IMR-90 (cell line): Measurements from ENCODE around the gene GLG1. TPM values are rescaled to one million over a fixed set of nuclear protein-coding genes. Genes with fewer than 3 reads are reported as not detected.

Source experiments
- ATAC-seq: fragments of 200-7000 bp; cut with Tn5 transposase; 2 replicates; pipeline ENCODE4 v1.9.1; 2020; ENCODE audit warnings: low read depth, mild to moderate bottlenecking, moderate library complexity
- BruUV-seq: library from RNA; stranded (reverse); fragments of 400-500 nt; replicated peaks from 2 replicates; lab custom pipeline; 2021; lab: Mats Ljungman, UMichigan
- CTCF ChIA-PET: fragments of 300-600 bp; formaldehyde crosslinking; extraction: SDS; loops from one replicate; lab custom pipeline; 2021; ENCODE audit warnings: antibody characterized with exemption; lab: Yijun Ruan, JAX
- POLR2A ChIA-PET: fragments of 300-600 bp; sonication (Branson Sonifier 250); formaldehyde crosslinking; loops from one replicate; lab custom pipeline; 2022; ENCODE audit warnings: antibody characterized with exemption; ENCODE audit not compliant: unreplicated experiment; lab: Charles Lee
- DNase-seq: peaks from one replicate; pipeline ENCODE4 v3.0.0; 2013
- H2AFZ ChIP-seq: replicated peaks from 2 replicates; pipeline ENCODE3; 2013; ENCODE audit warnings: low read length, mild to moderate bottlenecking; ENCODE audit not compliant: poor library complexity
- H2AK5ac ChIP-seq: 2 replicates; pipeline ENCODE4 v1.6.1; 2013; ENCODE audit warnings: low read depth, low read length, inconsistent platforms
- H2AK9ac ChIP-seq: replicated peaks from 2 replicates; pipeline ENCODE3; 2013; ENCODE audit warnings: mild to moderate bottlenecking, low read depth, low read length, moderate library complexity; ENCODE audit not compliant: poor library complexity
- H2BK120ac ChIP-seq: 2 replicates; pipeline ENCODE4 v1.6.1; 2013; ENCODE audit warnings: low read depth, low read length, inconsistent platforms
- H2BK15ac ChIP-seq: 3 replicates; pipeline ENCODE4 v1.6.1; 2013; ENCODE audit warnings: low read depth, low read length, inconsistent platforms
- H2BK20ac ChIP-seq: 2 replicates; pipeline ENCODE4 v1.6.1; 2013; ENCODE audit warnings: low read depth, mild to moderate bottlenecking, inconsistent platforms, low read length, moderate library complexity
- H2BK5ac ChIP-seq: 2 replicates; pipeline ENCODE4 v1.6.1; 2013; ENCODE audit warnings: mild to moderate bottlenecking, low read depth, low read length, inconsistent platforms; ENCODE audit not compliant: poor library complexity, severe bottlenecking
- H3K14ac ChIP-seq: replicated peaks from 2 replicates; pipeline ENCODE4 v1.6.1; 2013; ENCODE audit warnings: low read depth, low read length, inconsistent platforms
- H3K18ac ChIP-seq: 2 replicates; pipeline ENCODE4 v1.6.1; 2013; ENCODE audit warnings: low read depth, low read length, control low read depth
- H3K23ac ChIP-seq: 2 replicates; pipeline ENCODE4 v1.6.1; 2013; ENCODE audit warnings: low read depth, low read length, inconsistent platforms
- H3K27ac ChIP-seq: 2 replicates; pipeline ENCODE4 v1.5.1; 2013; ENCODE audit warnings: mild to moderate bottlenecking, control low read depth, low read length; ENCODE audit not compliant: insufficient read depth
- H3K27me3 ChIP-seq: 2 replicates; pipeline ENCODE4 v1.6.1; 2013; ENCODE audit warnings: low read length; ENCODE audit not compliant: control insufficient read depth, insufficient read depth
- H3K36me3 ChIP-seq: 2 replicates; pipeline ENCODE4 v1.6.1; 2013; ENCODE audit warnings: low read length, mixed read lengths; ENCODE audit not compliant: control insufficient read depth, insufficient read depth
- H3K4ac ChIP-seq: 2 replicates; pipeline ENCODE4 v1.6.1; 2013; ENCODE audit warnings: low read depth, low read length, inconsistent platforms
- H3K4me1 ChIP-seq: 2 replicates; pipeline ENCODE4 v1.6.1; 2013; ENCODE audit warnings: low read length, mixed read lengths; ENCODE audit not compliant: control insufficient read depth, insufficient read depth
- H3K4me2 ChIP-seq: 2 replicates; pipeline ENCODE4 v1.6.1; 2013; ENCODE audit warnings: low read depth, mild to moderate bottlenecking, control low read depth, low read length, moderate library complexity
- H3K4me3 ChIP-seq: 2 replicates; pipeline ENCODE4 v1.5.1; 2013; ENCODE audit warnings: low read depth, mild to moderate bottlenecking, control low read depth, low read length, moderate library complexity; ENCODE audit not compliant: insufficient read depth
- H3K56ac ChIP-seq: 2 replicates; pipeline ENCODE4 v1.6.1; 2013; ENCODE audit warnings: low read length, inconsistent platforms; ENCODE audit not compliant: insufficient read depth; ENCODE audit errors: extremely low read depth
- H3K79me1 ChIP-seq, 2 experiments: 2 replicates each; pipeline ENCODE4 v1.6.1; 2013; ENCODE audit warnings: low read length in 2 of 2, inconsistent platforms in 1 of 2, low read depth in 1 of 2
- H3K9ac ChIP-seq: 2 replicates; pipeline ENCODE4 v1.6.1; 2013; ENCODE audit warnings: low read depth, low read length, control low read depth
- H3K9me1 ChIP-seq: 2 replicates; pipeline ENCODE4 v1.6.1; 2013; ENCODE audit warnings: low read length, inconsistent platforms; ENCODE audit not compliant: insufficient read depth
- H3K9me3 ChIP-seq: 2 replicates; pipeline ENCODE4 v1.6.1; 2013; ENCODE audit warnings: low read length; ENCODE audit not compliant: control insufficient read depth, insufficient read depth
- H4K20me1 ChIP-seq: 2 replicates; pipeline ENCODE4 v1.6.1; 2013; ENCODE audit warnings: low read length, inconsistent platforms; ENCODE audit not compliant: insufficient read depth
- H4K5ac ChIP-seq: 2 replicates; pipeline ENCODE4 v1.6.1; 2013; ENCODE audit warnings: mild to moderate bottlenecking, low read depth, low read length, control low read depth
- H4K8ac ChIP-seq, 2 experiments: 2 replicates each; pipeline ENCODE4 v1.6.1; 2013; ENCODE audit warnings: low read depth in 2 of 2, low read length in 2 of 2, control low read depth in 1 of 2, inconsistent platforms in 1 of 2
- H4K91ac ChIP-seq: 2 replicates; pipeline ENCODE4 v1.6.1; 2013; ENCODE audit warnings: low read depth, low read length, inconsistent platforms; ENCODE audit not compliant: insufficient read depth
- BHLHE40 ChIP-seq: fragments of 150-350 bp; IDR thresholded peaks from 2 replicates; pipeline ENCODE4 v1.6.1; 2016; ENCODE audit warnings: mild to moderate bottlenecking, low read depth, low read length
- CEBPB ChIP-seq: IDR thresholded peaks from 2 replicates; pipeline ENCODE4 v1.6.1; 2012; ENCODE audit warnings: low read depth, low read length, improper control_type of control experiment
- CHD1 ChIP-seq: IDR thresholded peaks from 2 replicates; pipeline ENCODE4 v1.6.1; 2012; ENCODE audit warnings: low read depth, low read length, improper control_type of control experiment
- CTCF ChIP-seq: conservative IDR thresholded peaks from 2 replicates; pipeline ENCODE4 v1.5.1; 2012; ENCODE audit warnings: mild to moderate bottlenecking, low read depth, low read length, improper control_type of control experiment
- ELK1 ChIP-seq: fragments of 150-350 bp; IDR thresholded peaks from 2 replicates; pipeline ENCODE4 v1.6.1; 2016; ENCODE audit warnings: low read depth, mild to moderate bottlenecking, low read length, moderate library complexity, borderline replicate concordance
- FOS ChIP-seq: fragments of 150-350 bp; IDR thresholded peaks from 2 replicates; pipeline ENCODE4 v1.6.1; 2016; ENCODE audit warnings: low read depth, low read length
- MAFK ChIP-seq: IDR thresholded peaks from 2 replicates; pipeline ENCODE4 v1.6.1; 2012; ENCODE audit warnings: low read depth, low read length, improper control_type of control experiment
- MAZ ChIP-seq: IDR thresholded peaks from 2 replicates; pipeline ENCODE4 v1.6.1; 2012; ENCODE audit warnings: low read depth, mild to moderate bottlenecking, low read length, improper control_type of control experiment, moderate library complexity, borderline replicate concordance
- MXI1 ChIP-seq: IDR thresholded peaks from 2 replicates; pipeline ENCODE4 v1.6.1; 2012; ENCODE audit warnings: low read depth, mild to moderate bottlenecking, low read length, moderate library complexity, borderline replicate concordance
- NFE2L2 ChIP-seq: fragments of 150-350 bp; IDR thresholded peaks from 2 replicates; pipeline ENCODE4 v1.6.1; 2016; ENCODE audit warnings: low read depth, mild to moderate bottlenecking, low read length
- POLR2A ChIP-seq: IDR thresholded peaks from 2 replicates; pipeline ENCODE4 v1.6.1; 2012; ENCODE audit warnings: mild to moderate bottlenecking, low read depth, low read length
- RAD21 ChIP-seq: IDR thresholded peaks from 2 replicates; pipeline ENCODE4 v1.6.1; 2012; ENCODE audit warnings: low read length, improper control_type of control experiment
- RFX5 ChIP-seq: IDR thresholded peaks from 2 replicates; pipeline ENCODE4 v1.8.0; 2012; ENCODE audit warnings: low read depth, mild to moderate bottlenecking, low read length, moderate library complexity
- SMC3 ChIP-seq: fragments of 150-350 bp; IDR thresholded peaks from 2 replicates; pipeline ENCODE4 v1.6.1; 2016; ENCODE audit warnings: low read depth, mild to moderate bottlenecking, antibody characterized with exemption, low read length, moderate library complexity
- USF2 ChIP-seq: fragments of 150-350 bp; IDR thresholded peaks from 2 replicates; pipeline ENCODE4 v1.6.1; 2017; ENCODE audit warnings: mild to moderate bottlenecking, antibody characterized with exemption, low read length, low read depth
- WGBS, 2 experiments: methylation state at CpG; one replicate each; pipeline versions ENCODE4 v1.1.5 to v1.1.7; 2013; ENCODE audit warnings: missing lambda C conversion rate in 2 of 2; ENCODE audit not compliant: insufficient read length in 1 of 2; ENCODE audit errors: extremely low coverage in 2 of 2; 5-methylcytosine and 5-hydroxymethylcytosine counted together
- dilution Hi-C: fragments of 300-500 bp; cut with HindIII; formaldehyde crosslinking; loops from one replicate; pipeline ENCODE4 v1.14.3; 2018; ENCODE audit warnings: low sequenced_read_pairs; ENCODE audit not compliant: unreplicated experiment
- in situ Hi-C: fragments of 300-500 bp; cut with MboI; formaldehyde crosslinking; loops from 3 replicates; pipeline ENCODE4 v1.14.3; 2019; ENCODE audit warnings: low sequenced_read_pairs, inconsistent platforms, mixed read lengths
- intact Hi-C: fragments of 100-400 bp; cut with micrococcal nuclease; formaldehyde crosslinking; loops from 2 replicates; pipeline ENCODE4 v1.10.0; 2022
- polyA plus RNA-seq, 3 experiments: library from polyadenylated mRNA; depleted of rRNA; stranded (reverse); fragments of >200 nt; gene quantifications; 2 replicates each; pipeline ENCODE4 v1.2.3, GENCODE V29; 2012; ENCODE audit warnings: low replicate concordance in 1 of 3
- total RNA-seq: library from RNA; depleted of rRNA; stranded (reverse); fragments of >200 nt; gene quantifications from 2 replicates; pipeline ENCODE4 v1.2.3, GENCODE V29; 2012

GLG1 gene
- total and polyA plus RNA-seq, 2 of the 4 experiments (the other 2 are of a cell fraction): 91.0 to 107 TPM

GRCh38 chr16:74617206-74617788, 10.4 kb upstream of the GLG1 start:
- Histone ChIP-seq H3K4ac (no peak overlapping the region), H3K9ac (no peak overlapping the region), H4K20me1 (no peaks in the 10 kb centered on the region), H2AK9ac (no peak overlapping the region), H4K91ac (no peak overlapping the region), H3K27me3 (no peaks in the 10 kb centered on the region), H2BK20ac (no peak overlapping the region), H3K4me1 (peaks cover 3% of the 10 kb centered on the region; the same call in 1 of the 2 replicates), H4K5ac (no peak overlapping the region), H2BK15ac (no peak overlapping the region), H2AK5ac (no peak overlapping the region), H3K23ac (no peak overlapping the region), H3K56ac (no peak overlapping the region), H3K36me3 (peaks cover 2% of the 10 kb centered on the region; the same call in 1 of the 2 replicates), H2BK120ac (no peak overlapping the region), H3K27ac (no peak overlapping the region), H3K4me3 (no peak overlapping the region), H3K9me3 (no peaks in the 10 kb centered on the region), H3K4me2 (no peak overlapping the region), H2AFZ (no peak overlapping the region), H4K8ac (no peak overlapping the region), H3K79me1 (peaks cover 0 to 7% of the 10 kb centered on the region in 2 experiments; a peak in 3 of 4 replicates), H3K9me1 (peaks cover 2% of the 10 kb centered on the region; the same call in 1 of the 2 replicates), H2BK5ac (no peak overlapping the region), H3K14ac (no peak overlapping the region), H3K18ac (no peak overlapping the region)
- POLR2A ChIA-PET: no interaction called here
- no peak for ATAC-seq
- no peak for DNase-seq
- intact Hi-C loops: no loop called here
- CTCF ChIA-PET: no interaction called here
- TF ChIP-seq RFX5 (no peak), RAD21 (no peak), FOS (no peak), CTCF (no peak), BHLHE40 (no peak), MXI1 (no peak), NFE2L2 (no peak), ELK1 (no peak), SMC3 (no peak), MAZ (no peak), MAFK (no peak), CHD1 (no peak), CEBPB (no peak), USF2 (no peak), POLR2A (no peak)
- no TSS peak for BruUV-seq
- WGBS, 2 experiments: no CpG with 5 or more reads among the region's 1 CpG
- in situ Hi-C loops: no loop called here
- dilution Hi-C loops: no loop called here
